HG03039 (cell line): ENCODE data around the gene GRAP2.

Experiments used
- ATAC-seq: cut with Tn5 transposase; IDR thresholded peaks from one replicate; pipeline ENCODE4 v1.9.1; 2021; ENCODE audit warnings: mild to moderate bottlenecking, moderate library complexity; ENCODE audit not compliant: unreplicated experiment

Gene GRAP2

GRCh38 chr22:39923696-39924095 lies 22.8 kb downstream of the GRAP2 start:
- no peak for ATAC-seq

- ATAC-seq, result no peak
These were observed 23.4 kb downstream of the GRAP2 start for GRCh38 chr22:39924286-39924685.

- ATAC-seq, result no peak
These were observed 24.4 kb downstream of the GRAP2 start for GRCh38 chr22:39925273-39925672.

GRCh38 chr22:39925909-39926679 lies 25.2 kb downstream of the GRAP2 start:
- ATAC-seq, result no peak

- ATAC-seq, result no peak
These were observed 25.9 kb downstream of the GRAP2 start for GRCh38 chr22:39926753-39927152.

- ATAC-seq, result no peak
These were observed 26.7 kb downstream of the GRAP2 start for GRCh38 chr22:39927544-39927943.

GRCh38 chr22:39928536-39929520 lies 27.9 kb downstream of the GRAP2 start:
- ATAC-seq, result no peak

GRCh38 chr22:39931251-39931650 lies 30.4 kb downstream of the GRAP2 start:
- ATAC-seq, result no peak

GRCh38 chr22:39932166-39932565 lies 31.3 kb downstream of the GRAP2 start:
- ATAC-seq, result no peak

- ATAC-seq, result no peak
These were observed 32.2 kb downstream of the GRAP2 start for GRCh38 chr22:39932918-39933649.

GRCh38 chr22:39933741-39934140 lies 32.9 kb downstream of the GRAP2 start:
- ATAC-seq, result no peak

- ATAC-seq, result no peak
These were observed 34.2 kb downstream of the GRAP2 start for GRCh38 chr22:39935116-39935515.

GRCh38 chr22:39935612-39936011 lies 34.7 kb downstream of the GRAP2 start:
- no peak for ATAC-seq

- ATAC-seq, result no peak
These were observed 35.8 kb downstream of the GRAP2 start for GRCh38 chr22:39936523-39937145.

GRCh38 chr22:39937906-39938305 lies 37.0 kb downstream of the GRAP2 start:
- no peak for ATAC-seq

- ATAC-seq, result no peak
These were observed 37.7 kb downstream of the GRAP2 start for GRCh38 chr22:39938509-39939111.

GRCh38 chr22:39939830-39940229 lies 38.9 kb downstream of the GRAP2 start:
- ATAC-seq, result no peak

- no peak for ATAC-seq
These were observed 39.9 kb downstream of the GRAP2 start for GRCh38 chr22:39940757-39941305.

GRCh38 chr22:39941601-39942000 lies 40.7 kb downstream of the GRAP2 start:
- ATAC-seq, result no peak
